Testis (tissue), 2 donors: ENCODE measurements around the gene FOSB.

Experiments
- CTCF ChIP-seq, 3 experiments: fragments of 450-650 bp in 2 of 3; fragments of 200-600 bp in 1 of 3; sonication (generic) in 1 of 3; IDR thresholded peaks; one replicate each; pipeline ENCODE4 v1.5.1; 2016 to 2019; ENCODE audit warnings: antibody characterized with exemption in 3 of 3, mild to moderate bottlenecking in 2 of 3, moderate library complexity in 1 of 3
- POLR2A ChIP-seq: fragments of 450-650 bp; IDR thresholded peaks from one replicate; pipeline ENCODE4 v1.6.1; 2017; ENCODE audit warnings: antibody characterized with exemption, mild to moderate bottlenecking, moderate library complexity

GRCh38 chr19:45494261-45494916 lies 26.6 kb downstream of the FOSB start:
- TF ChIP-seq CTCF (IDR thresholded peaks at IDR 0.05): no peak
- TF ChIP-seq POLR2A: no peak
